ENCODE results near the gene MOBP.
A peak's percentile ranks its signal among the peaks of the same experiment; 100 is the strongest.
"Not testable (repeated sequence)": the region's sequence is repeated elsewhere in the genome, so short reads cannot be mapped to it uniquely, and the experiment has no call there.

MOBP gene, protein sequence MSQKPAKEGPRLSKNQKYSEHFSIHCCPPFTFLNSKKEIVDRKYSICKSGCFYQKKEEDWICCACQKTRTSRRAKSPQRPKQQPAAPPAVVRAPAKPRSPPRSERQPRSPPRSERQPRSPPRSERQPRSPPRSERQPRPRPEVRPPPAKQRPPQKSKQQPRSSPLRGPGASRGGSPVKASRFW

DNA sequence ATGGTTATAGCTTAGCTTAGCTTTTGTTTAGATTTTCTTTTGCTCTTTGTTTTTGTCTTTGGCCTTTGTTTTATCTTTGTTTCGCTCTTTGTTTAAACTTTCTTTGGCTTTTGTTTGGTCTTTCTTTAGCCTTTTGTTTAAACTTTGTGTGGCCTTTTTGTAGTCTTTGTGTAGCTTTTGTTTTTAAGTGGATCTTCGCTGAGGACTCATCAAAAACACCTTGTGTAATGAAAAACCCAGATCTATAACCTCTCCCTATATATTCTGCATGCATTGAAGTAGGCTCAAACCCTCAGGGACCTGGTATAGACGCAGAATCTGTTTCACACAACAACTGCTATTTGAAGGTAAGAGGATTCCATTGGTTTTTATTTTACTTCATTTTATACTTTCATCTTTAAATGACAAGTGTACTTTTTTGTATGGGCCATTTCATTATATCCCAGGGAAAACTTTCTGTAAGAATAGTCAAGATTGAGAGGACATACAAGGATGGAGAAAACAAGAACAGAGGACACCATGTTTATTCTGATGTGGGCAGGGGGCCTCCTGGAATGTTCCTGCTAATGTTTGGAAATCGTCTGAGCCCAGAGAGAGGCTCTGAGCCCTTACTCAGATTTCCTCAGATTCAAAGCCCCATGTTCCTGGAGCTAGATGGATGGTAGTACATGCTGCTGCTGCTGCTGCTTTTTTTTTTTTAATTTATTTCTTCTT, at the start of gene MOBP:
Gene MOBP, plus strand, starts transcription at position 287 of the 714 bp plus-strand sequence. CDS start 34,390 bp downstream, outside the sequence.
- DNase-seq, result no peak

DNA sequence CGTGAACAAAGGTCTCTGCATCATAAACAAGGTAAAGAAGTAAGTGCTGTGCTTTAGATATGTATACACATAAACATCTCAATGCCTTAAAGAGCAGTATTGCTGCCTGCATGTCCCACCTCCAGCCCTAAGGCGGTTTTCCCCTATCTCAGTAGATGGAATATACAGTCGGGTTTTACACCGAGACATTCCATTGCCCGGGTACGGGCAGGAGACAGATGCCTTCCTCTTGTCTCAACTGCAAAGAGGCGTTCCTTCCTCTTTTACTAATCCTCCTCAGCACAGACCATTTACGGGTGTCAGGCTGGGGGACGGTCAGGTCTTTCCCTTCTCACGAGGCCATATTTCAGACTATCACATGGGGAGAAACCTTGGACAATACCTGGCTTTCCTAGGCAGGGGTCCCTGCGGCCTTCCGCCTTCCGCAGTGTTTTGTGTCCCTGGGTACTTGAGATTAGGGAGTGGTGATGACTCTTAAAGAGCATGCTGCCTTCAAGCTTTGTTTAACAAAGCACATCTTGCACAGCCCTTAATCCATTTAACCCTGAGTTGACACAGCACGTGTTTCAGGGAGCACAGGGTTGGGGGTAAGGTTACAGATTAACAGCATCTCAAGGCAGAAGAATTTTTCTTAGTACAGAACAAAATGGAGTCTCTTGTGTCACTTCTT, 48.8 kb upstream of the MOBP start:
- not testable (repeated sequence) for DNase-seq

DNA sequence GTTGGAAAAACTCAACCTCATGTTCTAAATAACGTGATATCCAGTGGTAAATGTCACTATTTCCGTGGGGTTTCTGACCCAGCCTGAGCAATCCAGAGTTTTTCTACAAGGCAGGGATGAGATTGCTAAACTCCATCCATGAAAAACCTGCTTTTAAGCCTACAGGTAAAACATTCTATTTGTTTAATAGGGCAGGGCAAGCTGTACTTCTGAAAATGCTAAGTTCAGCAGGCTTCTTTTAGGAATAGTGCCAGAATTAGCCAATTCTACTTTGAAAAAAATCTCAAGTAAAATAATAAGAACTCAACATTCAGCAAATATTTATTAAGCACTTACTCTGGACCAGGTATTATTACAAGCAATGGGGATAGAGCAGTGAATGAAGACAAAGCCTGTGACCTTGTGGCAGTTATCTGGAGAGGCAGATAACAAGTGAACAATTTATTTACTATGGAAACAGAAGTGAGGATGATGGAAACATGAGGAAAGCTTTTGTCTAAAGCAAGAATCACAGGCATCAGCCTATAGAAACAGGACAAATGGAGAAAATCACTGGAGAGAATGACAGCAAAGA, 47.7 kb upstream of the MOBP start:
- DNase-seq, result no peak

DNA sequence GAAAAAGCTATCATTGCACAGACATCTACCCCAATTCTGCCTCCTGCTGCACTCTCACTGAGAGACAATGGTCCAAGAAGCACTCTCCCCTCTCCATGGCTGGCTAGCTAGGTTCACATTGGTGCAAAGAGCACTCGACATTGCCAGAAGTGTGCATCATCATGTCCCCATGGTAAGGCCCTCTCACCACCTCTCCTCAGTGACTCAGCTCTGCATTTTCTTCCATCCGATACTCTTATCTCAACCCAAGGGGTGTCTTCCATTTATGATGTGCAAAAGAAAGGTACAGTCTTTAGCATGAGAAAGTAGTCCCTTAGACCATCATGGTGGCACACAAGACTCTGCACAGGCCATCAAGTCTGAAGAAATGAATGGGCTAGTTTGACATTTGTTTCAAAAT, 46.9 kb upstream of the MOBP start:
- DNase-seq, result no peak

DNA sequence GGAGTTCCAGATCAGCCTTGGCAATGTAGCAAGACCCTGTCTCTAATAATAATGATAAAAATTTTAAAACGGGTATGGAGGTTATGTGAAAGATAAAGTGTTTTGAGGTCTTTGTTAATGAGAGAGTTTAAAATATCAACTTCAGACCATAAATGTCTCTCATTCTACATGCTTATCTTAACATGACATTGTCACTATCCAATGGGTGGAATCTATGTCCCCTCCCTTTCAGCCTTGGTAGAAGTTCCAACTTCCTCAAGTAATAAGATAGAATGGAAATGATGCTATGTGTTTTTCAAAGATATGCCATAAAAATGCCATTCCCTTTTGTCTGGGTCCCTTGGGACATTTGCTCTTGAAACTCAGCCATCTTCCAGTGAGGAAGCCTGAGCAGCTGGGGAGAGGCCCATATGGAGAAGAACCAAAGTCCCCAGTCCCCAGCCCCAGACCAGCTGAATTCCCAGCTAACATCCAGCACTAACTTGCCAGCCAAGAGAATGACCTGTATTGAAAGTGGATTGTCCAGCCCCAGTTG, 44.0 kb upstream of the MOBP start:
- DNase-seq, result no peak

DNA sequence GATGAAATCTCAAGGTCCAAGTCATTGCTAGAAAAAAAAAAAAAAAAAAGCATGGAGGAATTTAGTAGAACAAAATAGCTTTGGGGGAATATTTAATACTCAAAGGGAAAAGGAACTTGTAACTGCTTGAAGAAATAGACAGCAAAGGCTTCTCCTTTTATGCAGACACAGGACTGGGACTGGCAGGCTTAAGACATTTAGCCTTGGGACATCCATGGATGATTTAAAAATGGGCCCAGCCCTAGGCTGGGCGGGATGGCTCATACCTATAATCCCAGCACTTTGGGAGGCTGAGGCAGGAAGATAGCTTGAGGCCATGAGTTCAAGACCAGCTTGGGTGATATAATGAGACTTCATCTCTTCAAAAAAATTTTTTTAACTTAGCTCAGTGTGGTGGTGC, 41.2 kb upstream of the MOBP start:
- DNase-seq, result no peak

DNA sequence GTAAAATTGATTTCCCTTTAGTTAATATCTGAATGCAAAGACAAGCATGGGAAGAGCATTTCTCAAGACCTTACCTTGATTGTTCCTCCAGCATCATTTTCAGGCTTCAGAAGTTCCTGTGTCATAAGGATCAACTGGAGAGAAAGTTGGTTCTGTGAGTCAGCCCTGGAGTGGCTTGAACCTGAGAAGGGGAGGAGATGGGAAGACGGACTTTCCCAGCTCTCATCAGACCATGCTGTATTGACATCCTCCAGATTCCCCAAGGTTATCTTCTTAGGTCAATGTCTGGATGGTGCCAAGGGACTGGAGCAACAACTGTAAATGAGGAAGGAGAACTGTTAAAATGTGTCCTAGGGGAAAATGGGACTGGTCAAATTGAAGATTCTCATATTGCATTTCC, 40.0 kb upstream of the MOBP start:
- no peak for DNase-seq

DNA sequence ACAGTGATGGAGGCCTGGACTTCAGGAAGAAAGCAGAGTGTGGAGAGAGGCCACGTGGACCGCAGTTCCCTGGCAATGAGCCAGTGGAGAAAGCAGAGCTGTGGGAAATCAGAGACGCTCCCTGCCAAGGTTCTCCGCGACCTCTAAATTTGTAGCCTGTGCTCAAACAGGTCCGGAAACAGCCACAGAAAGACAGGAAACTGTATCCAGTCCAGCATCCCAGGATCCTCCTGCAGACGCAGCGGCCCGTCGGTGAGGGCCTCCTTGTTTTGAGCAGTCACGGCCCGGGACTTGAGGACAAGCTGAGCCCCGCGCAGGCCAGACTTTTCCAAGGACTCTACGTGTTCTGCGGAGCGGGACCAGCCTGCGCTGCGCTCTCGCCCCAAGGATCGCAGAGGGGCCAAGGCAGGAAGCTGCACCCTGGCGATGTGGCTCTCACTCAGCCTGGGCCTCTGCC, 38.7 kb upstream of the MOBP start:
- no peak for DNase-seq

DNA sequence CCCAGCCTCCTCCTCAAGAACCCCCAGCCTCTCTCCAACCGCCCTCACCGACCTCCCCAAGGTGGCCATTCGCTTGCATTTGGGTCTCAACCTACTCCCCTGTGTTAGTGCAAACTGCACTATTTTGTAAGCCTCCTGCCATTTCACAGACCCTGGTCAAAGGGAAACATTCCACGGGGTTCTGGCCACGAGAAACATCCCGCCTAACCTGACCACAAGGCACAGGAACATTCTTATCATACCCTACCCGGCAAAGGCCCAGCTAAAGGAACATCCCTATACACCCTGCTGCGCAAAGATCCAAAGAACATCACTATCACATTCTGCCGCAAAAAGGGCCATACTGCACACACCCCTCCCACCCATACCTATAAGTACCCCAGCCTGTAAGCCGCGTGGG, 38.0 kb upstream of the MOBP start:
- DNase-seq, result no peak

- no peak for DNase-seq
These were observed 35.1 kb upstream of the MOBP start for GRCh38 chr3:39432342-39432741.

GRCh38 chr3:39433642-39434041, 33.8 kb upstream of the MOBP start:
- no peak for DNase-seq

GRCh38 chr3:39434574-39434973, 32.9 kb upstream of the MOBP start:
- DNase-seq, result no peak

DNA sequence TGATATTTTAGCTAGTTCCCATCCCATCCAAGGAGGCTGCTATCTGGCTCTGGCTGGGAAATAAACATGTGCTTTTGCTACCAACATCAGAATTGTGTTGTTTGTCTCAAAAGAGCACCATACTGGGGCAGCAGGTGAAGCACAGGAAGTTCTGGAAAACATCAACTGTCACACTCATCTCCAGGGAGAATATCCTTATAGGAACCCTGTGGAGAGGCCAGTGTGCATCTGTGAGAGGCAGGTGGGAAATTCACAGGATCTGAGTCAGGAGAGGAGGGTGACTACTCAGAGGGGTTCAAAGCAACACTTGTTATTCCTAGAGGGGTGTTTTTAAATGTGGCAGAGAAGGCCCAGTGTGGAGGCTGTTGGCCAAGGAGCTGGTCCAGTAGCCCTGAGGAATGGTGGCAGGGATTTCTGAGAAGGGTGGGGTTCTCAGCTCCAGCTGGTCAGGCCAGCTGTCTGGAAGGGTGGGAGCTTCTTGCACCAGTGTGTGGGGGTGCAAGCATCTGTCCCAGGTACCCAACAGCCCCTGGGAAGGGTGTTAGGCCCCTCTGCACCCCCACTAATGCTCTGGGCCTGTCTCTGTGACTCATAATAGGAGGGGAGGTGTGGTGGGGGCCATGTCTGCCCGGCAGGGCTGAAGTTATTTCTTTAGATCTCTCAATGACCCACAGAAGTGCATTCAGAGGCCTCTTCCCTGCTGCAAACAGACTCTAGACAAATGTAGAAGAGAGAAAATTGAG, 32.3 kb upstream of the MOBP start:
- no peak for DNase-seq

GRCh38 chr3:39438880-39439279, 28.6 kb upstream of the MOBP start:
- DNase-seq, result no peak

GRCh38 chr3:39440316-39440715, 27.2 kb upstream of the MOBP start:
- no peak for DNase-seq

DNA sequence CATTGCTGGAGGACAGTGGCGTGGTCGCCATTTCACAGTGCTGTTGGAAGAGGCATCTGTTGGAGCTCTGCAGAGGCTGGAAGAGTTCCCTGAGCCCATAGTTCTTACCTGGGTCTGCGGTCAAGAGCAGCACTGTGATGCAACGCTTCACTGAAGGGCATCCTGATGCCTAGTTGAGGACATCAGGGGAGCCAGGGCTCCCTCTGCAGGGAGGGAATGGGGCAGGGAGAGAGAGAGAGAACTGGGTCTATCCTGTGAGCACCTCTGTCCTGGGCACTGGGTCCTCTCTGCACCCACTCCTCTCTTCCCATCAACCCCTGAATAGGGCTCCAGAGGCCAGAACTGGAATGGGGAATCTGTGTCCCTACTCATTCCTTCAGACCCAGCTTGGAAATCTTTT, 23.9 kb upstream of the MOBP start:
- no peak for DNase-seq

GRCh38 chr3:39445927-39446326, 21.6 kb upstream of the MOBP start:
- no peak for DNase-seq

- DNase-seq, result no peak
These were observed 21.0 kb upstream of the MOBP start for GRCh38 chr3:39446444-39446843.

GRCh38 chr3:39447637-39448483, 19.6 kb upstream of the MOBP start:
- peak; percentile 81 to 93 for DNase-seq

GRCh38 chr3:39448506-39449233, 18.8 kb upstream of the MOBP start:
- DNase-seq, result peak; percentile 5 to 17

GRCh38 chr3:39449796-39450195, 17.7 kb upstream of the MOBP start:
- no peak for DNase-seq
